Parathyroid adenoma (tissue), 2 donors: ENCODE results near the gene LIN37.

ENCODE experiments used
- H2AFZ ChIP-seq: fragments of 300-600 bp; sonication (generic); one replicate; pipeline ENCODE4 v1.7.0; 2017; ENCODE audit warnings: antibody characterized with exemption, mild to moderate bottlenecking
- H3K27ac ChIP-seq: fragments of 300-600 bp; sonication (generic); one replicate; pipeline ENCODE4 v1.7.0; 2017
- H3K27me3 ChIP-seq: fragments of 300-600 bp; sonication (generic); one replicate; pipeline ENCODE4 v1.7.0; 2017; ENCODE audit warnings: low read length; ENCODE audit not compliant: control insufficient read depth, insufficient read depth
- H3K36me3 ChIP-seq: fragments of 300-600 bp; sonication (generic); one replicate; pipeline ENCODE4 v1.7.0; 2017; ENCODE audit warnings: low read length; ENCODE audit not compliant: control insufficient read depth, insufficient read depth
- H3K4me1 ChIP-seq: fragments of 300-600 bp; sonication (generic); one replicate; pipeline ENCODE4 v1.7.0; 2017; ENCODE audit warnings: control low read depth
- H3K4me2 ChIP-seq: fragments of 300-600 bp; sonication (generic); one replicate; pipeline ENCODE4 v1.7.0; 2017; ENCODE audit warnings: low read length
- H3K4me3 ChIP-seq: fragments of 300-600 bp; sonication (generic); one replicate; pipeline ENCODE4 v1.7.0; 2017; ENCODE audit warnings: low read depth, low read length
- H3K79me2 ChIP-seq: fragments of 300-600 bp; sonication (generic); one replicate; pipeline ENCODE4 v1.7.0; 2017; ENCODE audit warnings: control low read depth
- H3K9ac ChIP-seq: fragments of 300-600 bp; sonication (generic); one replicate; pipeline ENCODE4 v1.7.0; 2017; ENCODE audit warnings: mild to moderate bottlenecking
- H3K9me3 ChIP-seq: fragments of 300-600 bp; sonication (generic); one replicate; pipeline ENCODE4 v1.7.0; 2017; ENCODE audit warnings: low read length; ENCODE audit not compliant: control insufficient read depth
- CTCF ChIP-seq: fragments of 300-600 bp; sonication (generic); IDR thresholded peaks from one replicate; pipeline ENCODE4 v1.7.0; 2017; ENCODE audit warnings: antibody characterized with exemption, mild to moderate bottlenecking
- donor health status: primary hyperparathyroidism.

The LIN37 gene

GRCh38 chr19:35801828-35802227, 53.5 kb downstream of the LIN37 start:
- no peak overlapping the region for H3K27ac ChIP-seq

More at GRCh38 chr19:35801828-35802227, 53.5 kb downstream of the LIN37 start:
- Histone ChIP-seq H2AFZ (no peak overlapping the region), H3K9me3 (no peaks in the 10 kb centered on the region), H3K36me3 (no peaks in the 10 kb centered on the region), H3K27me3 (no peaks in the 10 kb centered on the region), H3K4me1 (no peaks in the 10 kb centered on the region), H3K4me2 (no peak overlapping the region), H3K79me2 (no peaks in the 10 kb centered on the region), H3K4me3 (no peak overlapping the region), H3K9ac (no peak overlapping the region)
- no peak for TF ChIP-seq CTCF
